ENCODE results near the gene GRM5.
"Not testable (repeated sequence)": the region's sequence is repeated elsewhere in the genome, so short reads cannot be mapped to it uniquely, and the experiment has no call there.

GRCh38 chr11:89084951-89085350 lies 19.2 kb upstream of the GRM5 start:
- not testable (repeated sequence) for TF ChIP-seq EZH2 (IDR thresholded peaks at IDR 0.05; ENCODE audit: insufficient read depth, poor library complexity, severe bottlenecking); EZH2phosphoT487 (IDR thresholded peaks at IDR 0.05; ENCODE audit: insufficient read depth, low read depth)

All from GM23248 (cell line).